Stimulated activated memory B cell treated with anti-CD40 and anti-IgM and Interleukin-4, amounts not matched to agents 10 μg/mL and 1 μg/mL and 100 μg/mL, for 72 hours (primary cell): ENCODE data around the gene TAF6.
A peak's percentile ranks its signal among the peaks of the same experiment; 100 is the strongest.

ENCODE experiments used
- ATAC-seq: fragments of 150-1000 bp; cut with Tn5 transposase; 2 replicates; pipeline ENCODE4 v1.10.0; 2021
- H3K27ac Mint-ChIP-seq: one replicate; pipeline ENCODE4 v1.8.0; 2022; ENCODE audit warnings: mild to moderate bottlenecking, mixed read lengths
- H3K27me3 Mint-ChIP-seq: one replicate; pipeline ENCODE4 v1.8.0; 2022; ENCODE audit warnings: mixed read lengths
- H3K36me3 Mint-ChIP-seq: one replicate; pipeline ENCODE4 v1.8.0; 2022; ENCODE audit warnings: mixed read lengths
- H3K4me1 Mint-ChIP-seq: one replicate; pipeline ENCODE4 v1.8.0; 2022; ENCODE audit warnings: mixed read lengths
- H3K4me3 Mint-ChIP-seq: one replicate; pipeline ENCODE4 v1.8.0; 2022; ENCODE audit warnings: mild to moderate bottlenecking, moderate library complexity, mixed read lengths
- H3K9me3 Mint-ChIP-seq: one replicate; pipeline ENCODE4 v1.8.0; 2022; ENCODE audit warnings: mixed read lengths

Gene TAF6

DNA sequence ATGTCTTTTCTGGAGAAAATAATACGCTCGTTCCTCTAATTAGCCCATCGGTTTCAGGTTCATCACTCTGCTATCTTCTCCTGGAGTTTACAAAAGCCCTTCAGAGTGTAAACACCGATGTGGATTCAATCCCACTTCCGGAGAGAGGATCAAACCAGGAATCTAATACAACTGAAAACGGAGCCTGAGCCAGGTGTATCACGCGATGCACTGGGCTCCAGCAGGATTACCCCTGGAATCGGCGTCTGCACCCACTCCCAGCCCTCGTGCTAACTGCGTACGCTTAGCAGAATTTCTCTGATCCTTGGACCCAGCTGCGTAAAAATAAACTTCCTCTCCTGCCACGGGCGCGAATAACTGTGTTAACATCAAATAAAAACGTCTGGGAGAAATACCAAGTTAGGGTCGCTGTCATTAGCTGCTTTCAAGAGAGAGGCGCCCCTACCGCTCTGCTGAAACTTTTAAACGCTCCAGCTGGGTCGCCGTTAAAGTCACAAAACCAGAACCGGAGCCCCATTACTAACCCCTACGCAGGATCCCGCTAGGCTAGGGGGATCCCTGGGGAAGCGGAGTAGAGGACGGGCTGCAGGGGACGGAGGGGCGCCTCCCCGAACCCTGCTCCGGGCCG lies 38.1 kb downstream of the TAF6 start:
- H3K36me3 Mint-ChIP-seq: peaks cover 23% of the 10 kb centered on the region
- H3K4me3 Mint-ChIP-seq: peak overlapping the region; percentile 70
- ATAC-seq: no peak
- no peaks in the 10 kb centered on the region for H3K27me3 Mint-ChIP-seq
- peaks cover 41% of the 10 kb centered on the region for H3K4me1 Mint-ChIP-seq
- H3K27ac Mint-ChIP-seq: peak overlapping the region; percentile 84
- no peaks in the 10 kb centered on the region for H3K9me3 Mint-ChIP-seq

DNA sequence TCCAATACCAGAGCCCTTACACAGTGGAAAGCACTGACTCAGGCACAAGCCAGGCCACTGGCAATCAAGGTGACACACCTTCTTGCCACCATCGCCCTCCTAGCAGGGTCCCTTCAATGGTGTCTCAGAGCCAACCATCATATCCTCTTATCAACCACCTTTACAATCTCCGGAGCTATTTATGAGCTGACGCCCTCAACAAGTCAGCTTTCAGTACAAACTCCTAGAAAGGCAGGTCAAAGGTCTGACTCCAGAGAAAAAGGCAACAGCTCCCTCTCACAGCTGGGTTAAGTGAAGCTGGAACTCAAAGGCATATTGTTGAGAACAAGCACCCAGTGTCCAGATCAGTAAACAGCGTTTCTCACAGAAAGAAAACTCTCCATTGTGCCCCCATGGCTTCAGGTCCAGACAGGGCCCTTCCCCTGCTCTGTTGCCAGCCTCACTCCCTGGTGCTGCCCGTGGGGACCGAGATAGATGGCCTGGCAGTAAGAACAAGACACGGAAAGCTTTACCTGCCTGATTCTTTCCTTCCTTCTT lies 40.1 kb downstream of the TAF6 start:
- Mint-ChIP-seq H3K9me3 (no peaks in the 10 kb centered on the region), H3K27me3 (no peaks in the 10 kb centered on the region), H3K27ac (no peak overlapping the region), H3K36me3 (peaks cover 42% of the 10 kb centered on the region), H3K4me3 (no peak overlapping the region), H3K4me1 (peaks cover 42% of the 10 kb centered on the region)
- ATAC-seq: no peak

DNA sequence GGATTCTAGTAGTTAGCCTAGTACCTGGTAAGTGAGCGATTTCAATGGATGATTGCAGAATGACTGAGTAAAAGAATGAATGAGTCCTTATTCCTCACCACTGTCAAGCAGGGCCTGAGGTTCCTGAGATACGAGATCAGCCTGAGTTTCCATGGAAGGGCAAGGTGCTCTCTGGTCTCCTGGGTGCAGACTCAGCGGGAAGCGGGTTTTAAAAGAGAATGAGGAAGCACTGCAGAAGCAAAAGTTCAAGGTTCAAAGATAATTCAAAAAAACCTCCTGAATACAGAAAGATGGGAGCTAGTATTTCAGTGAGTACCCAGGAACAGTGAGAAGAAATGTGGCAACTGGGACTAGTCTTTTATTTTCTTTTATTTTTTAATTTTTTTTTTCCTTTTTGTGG lies 42.0 kb downstream of the TAF6 start:
- peaks cover 61% of the 10 kb centered on the region for H3K36me3 Mint-ChIP-seq
- peaks cover 31% of the 10 kb centered on the region for H3K4me1 Mint-ChIP-seq
- H3K9me3 Mint-ChIP-seq: peaks cover 3% of the 10 kb centered on the region
- H3K27me3 Mint-ChIP-seq: no peaks in the 10 kb centered on the region
- no peak overlapping the region for H3K4me3 Mint-ChIP-seq
- no peak overlapping the region for H3K27ac Mint-ChIP-seq
- ATAC-seq: no peak

DNA sequence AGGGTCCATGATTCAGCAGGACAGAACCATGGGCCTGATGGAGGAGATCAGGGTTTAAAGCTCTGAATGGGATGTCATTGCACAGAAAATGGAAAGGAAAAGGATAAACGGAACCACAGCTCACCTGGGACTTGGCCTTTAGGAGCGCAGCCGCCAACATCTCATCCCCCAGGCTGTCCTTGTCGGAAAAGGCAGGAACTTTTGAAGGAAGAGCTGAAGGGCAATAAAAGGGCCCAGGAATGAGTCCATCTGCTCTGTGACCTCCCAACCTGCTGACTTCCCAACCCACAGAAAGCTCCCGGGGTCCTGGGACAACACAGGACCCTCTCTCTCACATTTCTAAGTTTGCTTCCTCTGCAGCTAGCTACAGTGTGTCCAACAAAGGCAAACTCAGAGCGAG lies 43.7 kb downstream of the TAF6 start:
- Mint-ChIP-seq H3K36me3 (peaks cover 79% of the 10 kb centered on the region), H3K4me1 (peaks cover 22% of the 10 kb centered on the region), H3K9me3 (peaks cover 15% of the 10 kb centered on the region), H3K4me3 (no peak overlapping the region), H3K27ac (no peak overlapping the region), H3K27me3 (no peaks in the 10 kb centered on the region)
- no peak for ATAC-seq

DNA sequence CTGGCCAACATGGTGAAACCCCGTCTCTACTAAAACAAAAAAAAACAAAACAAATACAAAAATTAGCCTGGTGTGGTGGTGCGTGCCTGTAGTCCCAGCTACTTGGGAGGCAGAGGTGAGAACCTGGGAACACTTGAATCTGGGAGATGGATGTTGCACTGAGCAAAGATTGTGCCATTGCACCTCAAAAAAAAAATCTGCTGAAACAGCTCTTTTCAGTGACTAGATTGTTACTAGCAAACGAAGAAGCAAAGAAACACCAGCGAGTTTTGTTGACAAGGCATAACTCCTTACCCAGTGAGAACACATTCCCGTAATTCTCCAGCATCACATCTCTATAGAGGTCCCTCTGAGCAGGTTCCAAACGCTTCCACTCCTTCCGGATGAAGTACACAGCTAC lies 44.3 kb downstream of the TAF6 start:
- no peak overlapping the region for H3K27ac Mint-ChIP-seq
- ATAC-seq: no peak

DNA sequence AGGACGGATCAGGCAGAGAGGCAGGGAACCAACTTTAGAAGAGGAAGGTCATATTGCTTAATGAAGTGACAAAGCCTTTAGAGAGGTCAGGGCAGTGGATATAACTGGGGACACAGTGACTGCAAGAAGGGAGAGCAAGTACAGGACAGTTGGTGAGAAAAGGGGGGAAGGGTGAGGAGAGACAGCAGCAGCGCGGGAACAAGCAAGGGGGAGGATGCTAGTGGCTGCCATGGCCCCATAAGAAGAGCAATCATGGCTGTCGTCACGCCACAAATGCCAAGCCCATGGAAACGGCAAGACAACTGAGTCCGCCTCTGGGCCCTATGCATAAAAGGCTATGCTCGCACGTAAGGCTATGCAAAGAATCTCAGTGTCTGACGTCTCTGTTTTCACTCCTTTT lies 46.7 kb downstream of the TAF6 start:
- H3K4me3 Mint-ChIP-seq: no peak overlapping the region
- H3K4me1 Mint-ChIP-seq: peaks cover 5% of the 10 kb centered on the region
- peaks cover 83% of the 10 kb centered on the region for H3K36me3 Mint-ChIP-seq
- H3K9me3 Mint-ChIP-seq: peaks cover 18% of the 10 kb centered on the region
- H3K27me3 Mint-ChIP-seq: no peaks in the 10 kb centered on the region
- no peak for ATAC-seq
- H3K27ac Mint-ChIP-seq: no peak overlapping the region

More for the DNA sequence above, 44.3 kb downstream of the TAF6 start:
- peaks cover 18% of the 10 kb centered on the region for H3K9me3 Mint-ChIP-seq
- H3K36me3 Mint-ChIP-seq: peaks cover 85% of the 10 kb centered on the region
- no peak overlapping the region for H3K4me3 Mint-ChIP-seq
- H3K4me1 Mint-ChIP-seq: peaks cover 16% of the 10 kb centered on the region
- H3K27me3 Mint-ChIP-seq: no peaks in the 10 kb centered on the region

DNA sequence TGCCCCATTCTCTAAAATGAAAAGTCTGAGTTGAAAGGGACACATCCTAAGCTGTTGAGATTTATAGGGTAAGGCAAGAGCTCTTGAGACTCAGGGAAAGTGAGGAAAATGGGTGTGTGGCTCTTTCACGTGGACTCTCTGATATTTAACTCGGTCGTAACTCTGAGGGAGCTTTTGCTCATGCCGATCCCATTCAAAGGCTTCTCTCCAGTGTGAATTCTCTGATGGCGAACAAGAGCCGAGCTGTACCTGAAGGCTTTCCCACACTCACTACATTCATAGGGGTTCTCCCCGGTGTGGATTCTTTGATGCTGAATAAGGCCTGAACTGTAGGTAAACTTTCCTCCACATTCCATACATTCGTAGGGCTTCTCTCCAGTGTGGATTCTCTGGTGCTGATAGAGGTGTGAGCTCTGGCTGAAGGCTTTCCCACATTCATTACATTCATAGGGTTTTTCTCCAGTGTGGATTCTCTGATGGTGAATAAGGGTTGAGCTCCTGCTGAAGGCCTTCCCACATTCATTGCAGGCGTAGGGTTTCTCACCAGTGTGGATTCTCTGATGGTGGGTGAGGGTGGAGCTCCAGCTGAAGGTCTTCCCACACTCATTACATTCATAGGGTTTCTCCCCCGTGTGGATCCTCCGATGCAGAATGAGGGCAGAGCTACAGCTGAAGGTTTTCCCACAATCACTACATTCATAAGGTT lies 48.0 kb downstream of the TAF6 start:
- no peak overlapping the region for H3K4me3 Mint-ChIP-seq
- H3K27me3 Mint-ChIP-seq: no peaks in the 10 kb centered on the region
- peaks cover 3% of the 10 kb centered on the region for H3K4me1 Mint-ChIP-seq
- peaks cover 79% of the 10 kb centered on the region for H3K36me3 Mint-ChIP-seq
- H3K9me3 Mint-ChIP-seq: peaks cover 18% of the 10 kb centered on the region
- no peak overlapping the region for H3K27ac Mint-ChIP-seq
- no peak for ATAC-seq

DNA sequence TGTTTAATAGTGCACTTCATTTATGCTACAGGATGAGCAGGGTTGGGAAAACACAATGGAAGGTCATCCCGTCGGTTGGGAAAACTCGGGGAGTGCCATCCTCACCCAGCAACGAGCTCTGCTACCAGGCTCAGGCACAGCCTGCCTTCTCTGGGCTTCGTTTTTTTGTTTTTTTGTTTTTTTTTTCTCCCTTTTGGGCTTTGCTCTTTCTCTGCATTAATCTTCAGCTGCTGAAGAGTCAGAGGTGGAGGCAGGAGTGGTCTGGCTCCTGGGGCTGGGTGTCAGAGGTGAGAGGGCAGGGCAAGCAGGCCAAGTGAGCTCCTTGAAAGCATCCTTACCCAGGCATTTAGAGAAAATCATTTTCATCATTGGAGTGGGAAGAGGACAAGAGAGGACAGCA lies 49.2 kb downstream of the TAF6 start:
- H3K4me1 Mint-ChIP-seq: no peaks in the 10 kb centered on the region
- no peaks in the 10 kb centered on the region for H3K27me3 Mint-ChIP-seq
- no peak overlapping the region for H3K4me3 Mint-ChIP-seq
- H3K9me3 Mint-ChIP-seq: peaks cover 18% of the 10 kb centered on the region
- H3K36me3 Mint-ChIP-seq: peaks cover 68% of the 10 kb centered on the region
- no peak for ATAC-seq
- no peak overlapping the region for H3K27ac Mint-ChIP-seq

DNA sequence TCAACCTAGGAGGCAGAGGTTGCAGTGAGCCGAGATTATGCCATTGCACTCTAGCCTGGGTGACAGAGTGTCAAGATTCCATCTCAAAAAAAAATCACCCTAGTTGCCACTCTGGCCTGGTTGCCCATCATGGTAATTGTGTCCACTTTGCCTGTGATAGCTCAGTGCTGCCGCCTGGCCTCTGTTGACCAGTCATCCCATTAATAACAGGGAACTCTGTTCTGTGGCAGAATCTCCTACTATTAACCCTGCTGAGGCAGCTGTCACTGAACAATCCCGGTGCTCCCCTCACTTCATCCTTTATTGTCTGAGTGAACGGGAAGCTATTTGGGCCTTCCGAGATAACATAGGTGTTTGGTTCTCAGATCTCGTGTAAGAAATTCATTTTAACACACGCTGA lies 52.2 kb downstream of the TAF6 start:
- H3K36me3 Mint-ChIP-seq: peaks cover 54% of the 10 kb centered on the region
- H3K27me3 Mint-ChIP-seq: no peaks in the 10 kb centered on the region
- no peaks in the 10 kb centered on the region for H3K4me1 Mint-ChIP-seq
- ATAC-seq: no peak
- H3K4me3 Mint-ChIP-seq: no peak overlapping the region
- H3K27ac Mint-ChIP-seq: no peak overlapping the region
- H3K9me3 Mint-ChIP-seq: peaks cover 12% of the 10 kb centered on the region

DNA sequence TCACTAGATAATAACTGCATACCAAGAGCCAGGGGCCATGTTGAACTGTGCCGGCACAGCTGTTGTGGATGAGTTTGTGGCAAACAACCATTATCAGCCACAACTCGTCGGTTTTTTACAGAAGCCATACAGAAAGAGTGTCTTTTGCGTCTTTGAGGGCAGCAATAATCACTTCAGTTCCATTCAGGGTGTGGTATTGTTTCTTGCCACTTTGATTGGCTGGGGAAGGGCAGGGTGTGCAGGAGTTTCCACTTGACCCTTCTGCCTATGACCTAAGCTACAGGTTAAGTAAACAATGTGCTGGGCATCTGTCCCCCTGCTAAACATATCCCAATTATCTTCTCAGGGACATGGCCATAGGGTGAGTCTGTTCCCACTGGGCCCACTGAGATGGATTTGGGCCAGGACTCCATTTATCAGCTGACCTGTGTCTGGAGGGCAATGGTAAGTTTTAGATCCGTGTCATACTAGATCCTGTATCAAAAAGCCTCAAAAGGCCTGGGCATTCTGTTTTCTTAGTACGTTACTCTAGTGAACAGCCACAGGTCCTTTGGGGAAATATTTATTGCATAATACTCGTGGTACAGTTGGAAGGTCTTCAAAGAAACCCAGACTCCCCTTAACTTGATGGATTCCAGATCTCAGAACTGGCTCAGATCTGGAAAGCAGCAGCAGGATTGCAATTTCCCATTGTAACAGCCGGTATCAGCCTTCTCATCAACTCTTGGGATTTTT lies 53.5 kb downstream of the TAF6 start:
- no peak for ATAC-seq
- Mint-ChIP-seq H3K27me3 (no peaks in the 10 kb centered on the region), H3K4me1 (no peaks in the 10 kb centered on the region), H3K9me3 (peaks cover 5% of the 10 kb centered on the region), H3K36me3 (peaks cover 53% of the 10 kb centered on the region), H3K27ac (no peak overlapping the region), H3K4me3 (no peak overlapping the region)

DNA sequence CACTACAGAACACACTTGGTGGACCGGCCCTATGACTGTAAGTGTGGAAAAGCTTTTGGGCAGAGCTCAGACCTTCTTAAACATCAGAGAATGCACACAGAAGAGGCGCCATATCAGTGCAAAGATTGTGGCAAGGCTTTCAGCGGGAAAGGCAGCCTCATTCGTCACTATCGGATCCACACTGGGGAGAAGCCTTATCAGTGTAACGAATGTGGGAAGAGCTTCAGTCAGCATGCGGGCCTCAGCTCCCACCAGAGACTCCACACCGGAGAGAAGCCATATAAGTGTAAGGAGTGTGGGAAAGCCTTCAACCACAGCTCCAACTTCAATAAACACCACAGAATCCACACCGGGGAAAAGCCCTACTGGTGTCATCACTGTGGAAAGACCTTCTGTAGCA lies 55.0 kb downstream of the TAF6 start:
- Mint-ChIP-seq H3K4me1 (no peaks in the 10 kb centered on the region), H3K9me3 (no peaks in the 10 kb centered on the region), H3K4me3 (no peak overlapping the region), H3K36me3 (peaks cover 48% of the 10 kb centered on the region), H3K27ac (no peak overlapping the region), H3K27me3 (no peaks in the 10 kb centered on the region)
- ATAC-seq: no peak

DNA sequence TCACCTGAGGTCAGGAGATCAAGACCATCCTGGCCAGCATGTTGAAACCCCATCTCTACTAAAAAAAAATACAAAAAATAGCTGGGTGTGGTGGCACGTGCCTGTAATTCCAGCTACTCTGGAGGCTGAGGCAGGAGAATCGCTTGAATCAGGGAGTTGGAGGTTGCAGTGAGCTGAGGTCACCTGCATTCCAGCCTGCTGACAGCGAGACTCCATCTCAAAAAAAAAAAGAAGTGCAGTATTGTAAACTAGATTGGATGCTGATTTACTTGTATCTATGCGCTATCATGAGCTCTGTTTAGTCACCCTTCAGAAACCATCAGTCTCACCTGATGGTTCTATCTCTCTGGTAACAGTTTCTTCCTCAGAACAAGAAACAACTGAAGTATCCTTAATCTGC lies 55.8 kb downstream of the TAF6 start:
- ATAC-seq: no peak
- Mint-ChIP-seq H3K27me3 (no peaks in the 10 kb centered on the region), H3K4me1 (no peaks in the 10 kb centered on the region), H3K9me3 (no peaks in the 10 kb centered on the region), H3K4me3 (no peak overlapping the region), H3K36me3 (peaks cover 48% of the 10 kb centered on the region), H3K27ac (no peak overlapping the region)

DNA sequence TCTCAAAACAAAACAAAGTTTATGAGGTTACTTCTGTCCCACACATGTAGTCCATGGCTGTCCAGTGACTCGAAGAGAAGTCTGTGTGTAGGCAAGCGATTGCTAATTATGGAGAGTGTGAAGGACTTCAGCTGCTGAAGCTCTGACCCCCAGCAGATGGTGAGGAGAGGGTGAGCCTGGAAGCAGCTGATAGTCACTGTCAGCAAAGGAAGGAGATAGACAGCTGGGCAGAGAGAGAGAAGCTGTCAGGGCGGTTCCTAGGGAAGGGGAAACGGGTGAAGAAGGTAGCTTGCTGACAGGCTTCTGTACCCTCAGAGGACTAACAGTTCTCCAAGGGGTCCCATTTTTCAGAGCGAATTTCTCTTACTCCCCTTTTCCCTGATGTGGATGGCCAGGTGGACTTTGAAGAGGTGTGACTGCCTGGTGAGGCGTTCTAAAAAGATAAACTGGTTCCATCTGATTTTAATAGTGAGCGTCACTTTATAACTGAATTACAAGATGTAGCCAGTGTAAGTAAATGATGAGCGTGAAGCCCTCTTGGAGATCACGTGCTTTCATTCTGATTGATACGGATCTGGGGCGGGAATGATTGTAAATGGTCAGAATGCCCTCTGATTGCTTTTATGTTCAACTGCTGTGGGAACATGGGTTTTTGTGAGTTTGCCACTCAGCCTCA lies 57.5 kb downstream of the TAF6 start:
- no peaks in the 10 kb centered on the region for H3K27me3 Mint-ChIP-seq
- H3K4me3 Mint-ChIP-seq: no peak overlapping the region
- no peaks in the 10 kb centered on the region for H3K9me3 Mint-ChIP-seq
- peaks cover 54% of the 10 kb centered on the region for H3K36me3 Mint-ChIP-seq
- H3K27ac Mint-ChIP-seq: no peak overlapping the region
- no peak for ATAC-seq
- peaks cover 6% of the 10 kb centered on the region for H3K4me1 Mint-ChIP-seq

DNA sequence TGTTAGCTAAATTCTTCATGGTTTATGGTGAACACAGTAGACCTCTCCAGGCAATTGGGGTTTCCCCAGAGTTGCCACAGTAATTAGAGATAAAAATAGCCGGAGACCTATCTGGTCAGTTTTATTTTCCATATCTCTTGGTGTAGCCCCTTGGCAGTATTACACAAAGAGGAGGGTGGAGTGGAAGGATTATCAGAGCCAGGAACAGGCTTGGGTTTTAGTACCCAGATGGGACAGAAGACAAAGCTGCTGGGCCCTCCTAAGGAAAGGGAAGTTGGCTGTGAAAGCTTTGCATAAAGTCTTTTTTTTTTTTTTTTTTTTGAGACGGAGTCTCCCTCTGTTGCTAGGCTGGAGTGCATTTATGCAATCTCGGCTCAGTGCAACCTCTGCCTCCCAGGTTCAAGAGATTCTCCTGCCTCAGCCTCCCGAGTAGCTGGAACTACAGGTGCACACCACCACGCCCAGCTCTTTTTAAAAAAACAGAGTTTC lies 59.9 kb downstream of the TAF6 start:
- peaks cover 6% of the 10 kb centered on the region for H3K4me1 Mint-ChIP-seq
- ATAC-seq: peak; percentile 43
- H3K9me3 Mint-ChIP-seq: no peaks in the 10 kb centered on the region
- no peak overlapping the region for H3K27ac Mint-ChIP-seq
- peaks cover 46% of the 10 kb centered on the region for H3K36me3 Mint-ChIP-seq
- no peak overlapping the region for H3K4me3 Mint-ChIP-seq
- no peaks in the 10 kb centered on the region for H3K27me3 Mint-ChIP-seq
